DOHH2 (cell line): Measurements from ENCODE around the gene ME3.

Source experiments
- EZH2phosphoT487 ChIP-seq: fragments of 200-600 bp; sonication (generic); IDR thresholded peaks from 2 replicates; pipeline ENCODE4 v1.6.1; 2017; ENCODE audit warnings: borderline replicate concordance, mild to moderate bottlenecking, antibody characterized with exemption, low read length, moderate library complexity, mixed read lengths
- TF ChIP-seq, protein P1 (sequence below): fragments of 200-600 bp; sonication (generic); IDR thresholded peaks from one replicate; pipeline ENCODE4 v1.5.1; 2014; ENCODE audit warnings: antibody characterized with exemption, mild to moderate bottlenecking, low read depth, low read length; ENCODE audit not compliant: poor library complexity, severe bottlenecking

DNA sequence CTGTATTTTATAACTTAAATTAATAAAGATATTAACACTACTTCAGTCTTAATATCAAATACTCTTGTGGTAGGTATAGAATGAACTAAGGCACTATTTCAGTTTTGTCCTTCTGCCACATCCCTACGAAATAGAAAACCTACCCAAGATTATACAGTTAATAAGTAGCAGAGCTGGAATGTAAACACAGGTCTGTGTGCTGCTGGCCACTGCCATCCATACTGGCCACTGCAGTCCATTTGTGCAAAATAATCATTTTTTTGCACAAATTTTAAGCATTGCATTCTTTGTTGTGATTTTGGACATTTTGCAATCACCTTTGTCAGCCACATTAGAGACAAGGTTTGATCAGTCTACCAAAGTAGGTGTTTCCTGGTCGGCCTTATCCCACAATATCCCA, 91.9 kb downstream of the ME3 start:
- TF ChIP-seq, protein P1, sequence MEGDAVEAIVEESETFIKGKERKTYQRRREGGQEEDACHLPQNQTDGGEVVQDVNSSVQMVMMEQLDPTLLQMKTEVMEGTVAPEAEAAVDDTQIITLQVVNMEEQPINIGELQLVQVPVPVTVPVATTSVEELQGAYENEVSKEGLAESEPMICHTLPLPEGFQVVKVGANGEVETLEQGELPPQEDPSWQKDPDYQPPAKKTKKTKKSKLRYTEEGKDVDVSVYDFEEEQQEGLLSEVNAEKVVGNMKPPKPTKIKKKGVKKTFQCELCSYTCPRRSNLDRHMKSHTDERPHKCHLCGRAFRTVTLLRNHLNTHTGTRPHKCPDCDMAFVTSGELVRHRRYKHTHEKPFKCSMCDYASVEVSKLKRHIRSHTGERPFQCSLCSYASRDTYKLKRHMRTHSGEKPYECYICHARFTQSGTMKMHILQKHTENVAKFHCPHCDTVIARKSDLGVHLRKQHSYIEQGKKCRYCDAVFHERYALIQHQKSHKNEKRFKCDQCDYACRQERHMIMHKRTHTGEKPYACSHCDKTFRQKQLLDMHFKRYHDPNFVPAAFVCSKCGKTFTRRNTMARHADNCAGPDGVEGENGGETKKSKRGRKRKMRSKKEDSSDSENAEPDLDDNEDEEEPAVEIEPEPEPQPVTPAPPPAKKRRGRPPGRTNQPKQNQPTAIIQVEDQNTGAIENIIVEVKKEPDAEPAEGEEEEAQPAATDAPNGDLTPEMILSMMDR = no peak
- no peak for TF ChIP-seq EZH2phosphoT487
